ENCODE data around the gene TMEM250.

TMEM250 gene

DNA sequence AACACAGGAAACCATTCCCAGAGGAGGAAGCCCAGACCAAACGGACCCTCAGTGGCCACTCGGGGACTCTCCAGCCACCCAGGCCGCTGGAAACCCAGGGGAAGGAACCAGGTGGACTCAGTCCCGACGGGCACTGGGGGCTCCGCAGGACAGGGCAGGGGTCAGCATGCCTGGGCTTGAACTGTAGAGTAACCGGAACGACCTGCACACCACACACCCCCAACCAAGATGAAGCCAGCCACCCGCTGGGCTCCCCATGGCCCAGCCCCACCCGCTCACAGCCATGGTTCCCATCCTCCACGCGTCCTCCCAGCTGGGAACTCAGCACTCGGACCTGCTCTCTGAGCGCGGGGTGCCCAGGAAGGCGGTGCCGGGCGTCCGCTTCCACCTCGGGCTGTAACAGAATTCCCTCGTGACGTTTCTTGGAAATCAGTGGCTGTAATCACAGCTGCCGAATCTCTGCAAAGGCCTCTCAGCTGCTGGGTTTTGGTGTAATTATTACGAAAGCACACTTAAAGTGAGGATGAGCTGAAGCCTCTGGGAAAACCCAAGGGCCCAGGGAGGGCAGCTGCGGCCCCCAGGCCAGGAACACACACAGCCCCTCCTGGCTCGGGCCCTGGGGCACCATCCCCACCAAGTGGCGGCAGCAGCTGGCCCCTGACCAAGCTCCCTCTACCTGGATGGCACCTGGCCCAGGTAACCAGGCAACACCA, 37.4 kb downstream of the TMEM250 start:
- DNase-seq = no peak

- DNase-seq = no peak
Observed at GRCh38 chr9:136080716-136081112, 38.0 kb downstream of the TMEM250 start.

GRCh38 chr9:136079916-136080246, 38.8 kb downstream of the TMEM250 start:
- DNase-seq = no peak

GRCh38 chr9:136079211-136079915, 39.3 kb downstream of the TMEM250 start:
- no peak for DNase-seq

- DNase-seq = no peak
Observed at GRCh38 chr9:136078498-136079011, 40.1 kb downstream of the TMEM250 start.

DNA sequence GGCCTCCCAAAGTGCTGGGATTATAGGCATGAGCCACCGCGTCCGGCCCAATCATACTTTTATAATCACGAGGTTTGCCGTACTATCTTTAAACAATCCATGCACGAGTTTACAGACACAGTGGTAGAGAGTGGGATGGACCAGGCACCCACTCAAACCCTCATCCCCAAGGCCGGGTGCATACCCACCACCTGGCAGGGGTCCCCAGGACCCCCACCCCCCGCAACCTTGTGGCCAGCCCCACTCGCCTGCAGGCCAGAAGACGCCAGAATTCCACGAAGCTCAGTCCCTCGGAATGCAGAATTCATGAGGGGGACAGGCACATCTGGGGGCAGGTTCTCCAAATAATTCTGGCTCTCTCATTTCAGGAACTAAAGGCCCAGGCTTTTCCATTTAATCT, 40.7 kb downstream of the TMEM250 start:
- no peak for DNase-seq

GRCh38 chr9:136077491-136077890, 41.2 kb downstream of the TMEM250 start:
- no peak for DNase-seq

- DNase-seq = no peak
Observed at GRCh38 chr9:136075881-136076678, 42.6 kb downstream of the TMEM250 start.

GRCh38 chr9:136075134-136075841, 43.4 kb downstream of the TMEM250 start:
- no peak for DNase-seq

DNA sequence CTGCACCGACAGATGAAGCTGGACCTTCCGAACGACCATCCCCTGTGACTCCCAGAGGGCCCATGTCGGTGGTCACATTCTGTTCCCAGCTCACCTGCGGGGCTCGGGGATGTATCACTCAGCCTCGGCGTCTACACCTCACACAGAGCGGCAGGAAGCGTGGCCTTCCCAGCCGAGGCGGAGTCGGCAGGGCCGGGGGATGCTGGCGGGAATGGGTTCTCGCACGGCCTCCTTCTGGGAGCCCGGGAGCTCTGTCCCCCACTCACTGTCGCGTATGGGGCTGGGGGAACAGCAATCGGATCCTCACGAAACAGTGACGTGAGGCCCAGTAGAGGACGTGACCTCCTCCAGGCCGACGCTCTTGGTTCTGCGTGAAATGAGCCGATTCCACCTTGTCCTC, 44.0 kb downstream of the TMEM250 start:
- no peak for DNase-seq
